ENCODE data around the gene IRF6.

DNA sequence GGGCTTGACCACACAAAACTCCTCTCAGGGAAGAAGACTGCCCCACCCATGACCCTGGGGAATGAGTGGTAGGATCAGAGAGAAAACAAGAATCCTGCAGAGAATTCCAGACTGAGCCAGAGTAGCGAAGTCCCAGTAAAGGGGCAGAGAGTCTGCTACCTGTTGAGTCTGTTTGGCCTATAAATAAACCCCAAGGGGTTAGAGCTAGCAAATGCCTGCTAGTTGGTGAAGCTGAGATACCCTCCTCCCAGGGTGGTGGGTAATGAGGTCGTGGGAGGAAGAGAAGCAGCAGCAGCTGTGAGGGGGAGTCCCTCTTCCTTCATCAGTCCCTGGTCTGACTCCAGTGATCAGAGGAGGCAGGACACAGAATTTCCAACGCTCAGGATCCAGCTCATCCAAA, 47.5 kb downstream of the IRF6 start:
- no peak for TF ChIP-seq RAD21 (IDR thresholded peaks at IDR 0.05; ENCODE audit: low read length)
- TF ChIP-seq YY1 (IDR thresholded peaks at IDR 0.05; ENCODE audit: low read depth): no peak
- no peak for TF ChIP-seq MEF2A (IDR thresholded peaks at IDR 0.05; ENCODE audit: borderline replicate concordance, low read depth)
- TF ChIP-seq, protein P1, sequence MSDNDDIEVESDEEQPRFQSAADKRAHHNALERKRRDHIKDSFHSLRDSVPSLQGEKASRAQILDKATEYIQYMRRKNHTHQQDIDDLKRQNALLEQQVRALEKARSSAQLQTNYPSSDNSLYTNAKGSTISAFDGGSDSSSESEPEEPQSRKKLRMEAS (IDR thresholded peaks at IDR 0.05; ENCODE audit: low read depth): no peak
- TF ChIP-seq POLR2AphosphoS5 (IDR thresholded peaks at IDR 0.05; ENCODE audit: low read depth, low read length): no peak
- TF ChIP-seq, protein P2, sequence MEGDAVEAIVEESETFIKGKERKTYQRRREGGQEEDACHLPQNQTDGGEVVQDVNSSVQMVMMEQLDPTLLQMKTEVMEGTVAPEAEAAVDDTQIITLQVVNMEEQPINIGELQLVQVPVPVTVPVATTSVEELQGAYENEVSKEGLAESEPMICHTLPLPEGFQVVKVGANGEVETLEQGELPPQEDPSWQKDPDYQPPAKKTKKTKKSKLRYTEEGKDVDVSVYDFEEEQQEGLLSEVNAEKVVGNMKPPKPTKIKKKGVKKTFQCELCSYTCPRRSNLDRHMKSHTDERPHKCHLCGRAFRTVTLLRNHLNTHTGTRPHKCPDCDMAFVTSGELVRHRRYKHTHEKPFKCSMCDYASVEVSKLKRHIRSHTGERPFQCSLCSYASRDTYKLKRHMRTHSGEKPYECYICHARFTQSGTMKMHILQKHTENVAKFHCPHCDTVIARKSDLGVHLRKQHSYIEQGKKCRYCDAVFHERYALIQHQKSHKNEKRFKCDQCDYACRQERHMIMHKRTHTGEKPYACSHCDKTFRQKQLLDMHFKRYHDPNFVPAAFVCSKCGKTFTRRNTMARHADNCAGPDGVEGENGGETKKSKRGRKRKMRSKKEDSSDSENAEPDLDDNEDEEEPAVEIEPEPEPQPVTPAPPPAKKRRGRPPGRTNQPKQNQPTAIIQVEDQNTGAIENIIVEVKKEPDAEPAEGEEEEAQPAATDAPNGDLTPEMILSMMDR (IDR thresholded peaks at IDR 0.05): no peak
- TF ChIP-seq TEAD4 (IDR thresholded peaks at IDR 0.05; ENCODE audit: borderline replicate concordance, insufficient read depth): no peak
- TF ChIP-seq EZH2phosphoT487 (IDR thresholded peaks at IDR 0.05; ENCODE audit: borderline replicate concordance, low read depth): no peak
- TF ChIP-seq TAF1 (IDR thresholded peaks at IDR 0.05; ENCODE audit: borderline replicate concordance, low read depth, low read length): no peak
- TF ChIP-seq USF1 (IDR thresholded peaks at IDR 0.05; ENCODE audit: borderline replicate concordance, low read depth): no peak
- TF ChIP-seq SMC3 (IDR thresholded peaks at IDR 0.05; ENCODE audit: low read depth, low read length): no peak
- no peak for TF ChIP-seq FOSL2 (IDR thresholded peaks at IDR 0.05; ENCODE audit: borderline replicate concordance, low read depth)
- no peak for TF ChIP-seq RCOR1 (IDR thresholded peaks at IDR 0.05; ENCODE audit: low read length)
- no peak for TF ChIP-seq JUND (IDR thresholded peaks at IDR 0.05)
